ENCODE measurements around the gene TTC28. TPM values are rescaled to one million over a fixed set of nuclear protein-coding genes. Genes with fewer than 3 reads are reported as not detected.
A peak's percentile ranks its signal among the peaks of the same experiment; 100 is the strongest.

TTC28 gene
- total RNA-seq, 1 donor from 2014 or later, result 5.5 TPM

GRCh38 chr22:28438183-28438768 is 241.4 kb downstream of the TTC28 start:
- ATAC-seq, result no peak

DNA sequence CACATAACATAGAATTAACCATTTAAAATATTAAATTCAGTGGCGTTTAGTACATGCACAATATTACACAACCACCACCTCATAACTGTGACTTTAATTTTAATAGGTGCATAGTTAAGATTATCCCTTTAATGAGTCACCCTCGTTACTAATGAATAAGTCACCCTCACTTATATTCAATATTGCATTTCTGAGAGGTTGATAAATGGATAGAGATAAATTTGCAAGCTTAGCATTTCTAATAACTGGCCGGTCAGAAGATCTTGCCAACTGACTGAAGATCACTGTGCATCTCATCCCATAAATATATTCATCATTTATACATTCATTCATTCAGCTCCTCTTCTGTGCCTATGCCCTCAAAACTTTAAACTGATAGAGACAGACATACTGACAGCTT is 243.7 kb downstream of the TTC28 start:
- ATAC-seq, result peak; percentile 83

DNA sequence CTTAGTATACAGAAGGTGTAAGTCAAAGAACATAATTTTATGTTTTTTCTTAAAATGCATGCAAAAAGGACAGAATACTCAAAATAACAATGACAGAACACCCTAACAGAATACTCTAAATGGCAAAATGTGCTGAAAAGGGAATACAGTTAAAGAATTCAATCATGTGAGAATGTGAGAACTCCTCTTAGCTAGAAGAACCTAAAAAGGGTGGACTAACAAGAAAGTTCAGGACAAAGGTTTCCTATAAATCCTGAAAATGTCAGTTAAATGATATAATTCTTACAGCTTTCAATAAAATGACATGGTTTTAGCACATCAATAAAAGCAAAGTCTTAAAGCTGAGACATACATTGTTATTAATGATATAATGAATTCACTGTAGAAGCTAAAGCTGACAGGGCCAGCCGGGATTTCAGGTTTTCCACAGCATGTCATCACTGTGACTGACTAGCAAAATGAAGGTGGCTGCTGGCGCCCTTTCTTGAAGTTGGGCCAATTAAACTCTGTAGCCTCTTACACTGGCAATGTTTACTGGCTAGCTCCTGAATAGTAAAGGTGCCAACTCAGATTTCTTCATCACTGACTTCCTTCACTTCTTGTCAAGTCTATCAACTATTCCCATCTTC is 244.4 kb downstream of the TTC28 start:
- ATAC-seq, result peak; percentile 95

GRCh38 chr22:28430466-28431025 is 249.1 kb downstream of the TTC28 start:
- no peak for ATAC-seq

DNA sequence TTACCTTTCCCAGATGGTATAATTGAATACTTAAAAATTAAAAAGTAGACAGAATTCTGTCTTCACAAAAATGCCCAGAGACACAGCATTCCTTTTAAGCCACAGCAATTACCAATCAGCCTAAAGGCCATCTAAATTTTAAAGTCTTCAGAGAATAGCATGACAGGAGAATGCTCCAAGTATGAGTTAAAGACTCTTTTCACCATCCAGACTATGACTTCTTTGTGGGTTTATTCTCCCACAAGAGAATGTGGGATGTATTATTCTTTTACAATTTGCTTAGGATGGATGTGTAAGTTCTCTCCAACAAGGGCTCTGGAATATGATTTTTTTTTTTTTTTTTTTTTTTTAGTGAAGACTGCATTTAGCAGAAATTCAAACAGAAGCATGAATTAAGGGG is 249.9 kb downstream of the TTC28 start:
- no peak for ATAC-seq

GRCh38 chr22:28428271-28428670 is 251.4 kb downstream of the TTC28 start:
- ATAC-seq, result no peak

GRCh38 chr22:28426346-28427132 is 253.1 kb downstream of the TTC28 start:
- ATAC-seq, result no peak

GRCh38 chr22:28425211-28425610 is 254.4 kb downstream of the TTC28 start:
- no peak for ATAC-seq

DNA sequence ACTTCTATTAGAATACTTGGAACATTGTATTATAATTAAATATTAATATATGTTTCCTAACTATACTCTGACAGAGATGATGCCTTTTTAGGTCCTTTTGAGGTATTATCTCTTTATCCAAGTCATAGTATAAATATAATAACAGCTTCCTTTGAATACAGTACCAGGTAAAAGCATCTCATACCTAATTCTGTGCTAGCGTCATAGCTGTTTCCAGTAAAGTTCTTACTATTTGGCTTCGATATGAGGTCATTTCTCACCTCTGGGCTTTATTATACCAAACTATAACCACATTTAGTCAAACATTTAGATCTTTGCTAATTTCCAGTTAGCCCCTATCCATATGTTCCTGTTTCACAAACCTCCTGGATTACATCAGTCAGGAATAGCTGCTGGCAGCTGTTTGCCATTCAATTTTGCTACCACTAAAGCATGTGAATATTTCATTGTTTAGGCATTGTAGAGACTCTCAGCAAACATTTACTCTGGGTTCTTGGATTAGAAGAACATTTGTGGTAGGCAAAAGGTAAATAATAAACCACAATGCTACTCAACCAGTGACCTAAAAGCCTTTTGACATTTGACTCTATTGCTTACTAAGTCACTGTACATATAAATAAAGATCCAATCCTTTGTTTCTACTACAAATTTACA is 255.1 kb downstream of the TTC28 start:
- no peak for ATAC-seq

- ATAC-seq, result no peak
These were observed 259.7 kb downstream of the TTC28 start for GRCh38 chr22:28419919-28420318.

DNA sequence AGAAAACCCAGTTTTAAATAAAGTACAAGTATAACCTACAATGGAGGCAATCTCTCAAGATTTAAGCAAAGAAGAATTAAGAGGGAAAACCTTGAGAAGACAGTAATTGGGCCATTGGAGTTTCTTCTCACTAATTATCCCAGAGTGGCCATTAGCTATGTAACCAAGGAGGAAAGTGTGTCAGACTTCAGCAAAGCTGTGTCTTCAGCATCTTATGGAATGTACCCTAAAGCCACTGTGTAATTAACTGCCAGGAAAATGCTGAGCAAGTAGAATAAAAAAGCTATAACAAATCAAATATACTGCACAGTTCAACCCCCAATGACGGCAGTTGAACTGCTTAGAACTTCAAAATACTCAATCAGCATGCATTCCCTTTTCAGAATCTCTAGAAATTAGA is 261.6 kb downstream of the TTC28 start:
- no peak for ATAC-seq

- ATAC-seq, result no peak
These were observed 262.2 kb downstream of the TTC28 start for GRCh38 chr22:28417431-28417830.

- ATAC-seq, result no peak
These were observed 264.7 kb downstream of the TTC28 start for GRCh38 chr22:28414913-28415312.

DNA sequence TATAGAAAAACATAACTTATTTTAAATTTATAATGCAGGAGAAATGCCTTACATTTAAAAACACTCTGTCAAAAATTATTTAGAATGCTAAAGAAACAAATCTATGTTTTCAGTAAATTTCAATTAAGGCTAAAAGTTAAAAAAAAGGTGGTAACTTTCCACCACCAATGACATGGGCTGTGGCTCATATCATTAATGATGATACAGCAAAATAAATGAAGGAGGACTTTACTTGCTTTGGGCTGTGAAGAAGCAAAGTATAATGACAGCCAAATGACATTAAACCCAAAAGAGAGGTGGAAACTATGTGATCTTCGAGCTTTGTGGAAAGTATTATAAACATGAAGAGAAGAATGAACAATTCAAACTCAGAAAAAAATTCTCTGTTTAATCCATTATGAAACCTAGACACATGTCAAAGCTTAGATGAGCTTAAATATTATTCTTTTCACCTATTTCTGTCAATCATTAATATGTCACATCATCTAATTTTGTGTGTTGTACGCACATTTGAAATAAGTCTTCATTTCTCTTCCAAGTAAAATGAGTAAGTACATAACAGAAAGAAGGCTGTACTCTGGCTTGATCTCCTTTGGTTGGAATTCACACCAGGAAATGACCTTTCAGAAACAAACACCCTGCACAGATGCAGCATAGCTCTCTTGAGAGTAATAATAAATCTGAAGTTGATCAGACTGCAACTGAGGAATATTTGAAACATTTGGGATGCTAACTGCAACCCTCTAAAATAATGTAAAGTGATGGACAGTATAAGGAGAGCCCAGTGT is 265.8 kb downstream of the TTC28 start:
- no peak for ATAC-seq

GRCh38 chr22:28412109-28412508 is 267.5 kb downstream of the TTC28 start:
- ATAC-seq, result no peak

DNA sequence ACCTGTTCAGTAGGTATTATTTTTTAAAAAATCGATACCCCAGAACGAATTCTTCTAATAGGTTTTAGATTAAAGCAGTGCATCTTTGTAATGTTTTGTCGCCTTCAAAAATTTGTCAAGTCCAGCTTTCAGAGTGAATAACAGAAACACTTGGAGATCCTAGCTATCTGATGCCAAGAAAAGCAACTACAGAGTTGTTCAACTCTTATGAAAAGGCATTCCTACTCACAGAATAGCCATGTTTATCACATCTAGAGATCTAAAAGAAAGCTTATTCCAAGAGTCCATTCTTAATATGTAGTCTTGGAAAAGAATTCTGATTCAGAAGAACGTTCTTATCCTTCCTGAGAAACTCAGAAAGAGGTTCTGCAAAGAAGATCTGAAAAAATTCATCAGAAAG is 268.5 kb downstream of the TTC28 start:
- ATAC-seq, result no peak

- no peak for ATAC-seq
These were observed 269.4 kb downstream of the TTC28 start for GRCh38 chr22:28410050-28410816.

- ATAC-seq, result no peak
These were observed 270.9 kb downstream of the TTC28 start for GRCh38 chr22:28408709-28409108.

- ATAC-seq, result no peak
These were observed 272.0 kb downstream of the TTC28 start for GRCh38 chr22:28407645-28408044.

- no peak for ATAC-seq
These were observed 273.4 kb downstream of the TTC28 start for GRCh38 chr22:28406246-28406645.

- no peak for ATAC-seq
These were observed 274.1 kb downstream of the TTC28 start for GRCh38 chr22:28405588-28405987.
